Gastrocnemius medialis (tissue), 4 donors: ENCODE measurements around the gene SLC24A3. TPM values are rescaled to one million over a fixed set of nuclear protein-coding genes. Genes with fewer than 3 reads are reported as not detected.

Experiments used
- ATAC-seq, 2 donors: fragments of 150-250 bp; one replicate each; pipeline ENCODE4 v1.9.1; 2016
- DNase-seq, 2 donors: peaks; one replicate each; pipeline ENCODE4 v3.0.0-alpha.2; 2019
- H3K27ac ChIP-seq, 4 donors: fragments of 200-600 bp; sonication (generic); 1 replicate in 1 of 4; 2 replicates in 3 of 4; pipeline ENCODE4 v1.5.1; 2016 to 2018; ENCODE audit warnings: mild to moderate bottlenecking in 2 of 4, moderate library complexity in 1 of 4
- H3K27me3 ChIP-seq, 3 donors: fragments of 200-600 bp; sonication (generic) in 2 of 3; 1 replicate in 1 of 3; 2 replicates in 2 of 3; pipeline versions ENCODE4 v1.5.1 to v1.6.0; 2016 to 2019; ENCODE audit warnings: mild to moderate bottlenecking in 1 of 3, moderate library complexity in 1 of 3
- H3K36me3 ChIP-seq, 2 donors: fragments of 200-600 bp; sonication (generic) in 1 of 2; one replicate each; pipeline ENCODE4 v1.5.1; 2017 to 2018
- H3K4me1 ChIP-seq, 2 donors: fragments of 200-600 bp; sonication (generic) in 1 of 2; one replicate each; pipeline ENCODE4 v1.5.1; 2016 to 2017; ENCODE audit warnings: mild to moderate bottlenecking in 2 of 2
- H3K4me3 ChIP-seq, 4 donors: fragments of 200-600 bp; sonication (generic) in 3 of 4; 1 replicate in 1 of 4; 2 replicates in 3 of 4; pipeline ENCODE4 v1.5.1; 2016 to 2019; ENCODE audit warnings: mild to moderate bottlenecking in 2 of 4
- H3K9me3 ChIP-seq, 3 donors: fragments of 200-600 bp; sonication (generic) in 2 of 3; 1 replicate in 1 of 3; 2 replicates in 2 of 3; pipeline ENCODE4 v1.5.1; 2016 to 2019
- POLR2A ChIP-seq, 2 donors: fragments of 450-650 bp; IDR thresholded peaks; one replicate each; pipeline ENCODE4 v1.6.1; 2017; ENCODE audit warnings: antibody characterized with exemption in 2 of 2, mild to moderate bottlenecking in 2 of 2, moderate library complexity in 2 of 2
- in situ Hi-C, 4 donors: fragments of 200-750 bp; cut with MboI; loops; one replicate each; pipeline versions ENCODE4 v1.15.0 to v1.8.0; 2017; ENCODE audit warnings: low sequenced_read_pairs in 4 of 4
- intact Hi-C: fragments of 100-400 bp; cut with DNase I; formaldehyde crosslinking; loops from one replicate; pipeline ENCODE4 v1.15.1; 2023; ENCODE audit warnings: low total_unique reads
- total RNA-seq, 4 donors: library from RNA; depleted of rRNA; stranded (reverse); fragments of >200 nt; gene quantifications; one replicate each; pipeline versions ENCODE4 v1.1.0 to v1.2.3, GENCODE V29; 2016
- TF ChIP-seq, protein P1 (sequence below), 5 experiments: fragments of 450-650 bp in 3 of 5; fragments of 200-600 bp in 2 of 5; sonication (generic) in 2 of 5; IDR thresholded peaks in 4 of 5; conservative IDR thresholded peaks in 1 of 5; 1 replicate in 4 of 5; 2 replicates in 1 of 5; pipeline ENCODE4 v1.5.1; 2016 to 2019; ENCODE audit warnings: antibody characterized with exemption in 5 of 5, mild to moderate bottlenecking in 3 of 5, moderate library complexity in 3 of 5

Gene SLC24A3
- total RNA-seq, 4 donors from 2014 or later: 3.3 to 7.8 (median 6.7) TPM

- TF ChIP-seq POLR2A (IDR thresholded peaks at IDR 0.05): no peak
- TF ChIP-seq, protein P1, sequence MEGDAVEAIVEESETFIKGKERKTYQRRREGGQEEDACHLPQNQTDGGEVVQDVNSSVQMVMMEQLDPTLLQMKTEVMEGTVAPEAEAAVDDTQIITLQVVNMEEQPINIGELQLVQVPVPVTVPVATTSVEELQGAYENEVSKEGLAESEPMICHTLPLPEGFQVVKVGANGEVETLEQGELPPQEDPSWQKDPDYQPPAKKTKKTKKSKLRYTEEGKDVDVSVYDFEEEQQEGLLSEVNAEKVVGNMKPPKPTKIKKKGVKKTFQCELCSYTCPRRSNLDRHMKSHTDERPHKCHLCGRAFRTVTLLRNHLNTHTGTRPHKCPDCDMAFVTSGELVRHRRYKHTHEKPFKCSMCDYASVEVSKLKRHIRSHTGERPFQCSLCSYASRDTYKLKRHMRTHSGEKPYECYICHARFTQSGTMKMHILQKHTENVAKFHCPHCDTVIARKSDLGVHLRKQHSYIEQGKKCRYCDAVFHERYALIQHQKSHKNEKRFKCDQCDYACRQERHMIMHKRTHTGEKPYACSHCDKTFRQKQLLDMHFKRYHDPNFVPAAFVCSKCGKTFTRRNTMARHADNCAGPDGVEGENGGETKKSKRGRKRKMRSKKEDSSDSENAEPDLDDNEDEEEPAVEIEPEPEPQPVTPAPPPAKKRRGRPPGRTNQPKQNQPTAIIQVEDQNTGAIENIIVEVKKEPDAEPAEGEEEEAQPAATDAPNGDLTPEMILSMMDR (IDR thresholded peaks at IDR 0.05 in 4 of 5, conservative IDR thresholded peaks at IDR 0.05 in 1 of 5): no peak
- intact Hi-C loops: no loop called here
- no peak for ATAC-seq
These were observed 335.1 kb downstream of the SLC24A3 start for GRCh38 chr20:19547547-19547946.

DNA sequence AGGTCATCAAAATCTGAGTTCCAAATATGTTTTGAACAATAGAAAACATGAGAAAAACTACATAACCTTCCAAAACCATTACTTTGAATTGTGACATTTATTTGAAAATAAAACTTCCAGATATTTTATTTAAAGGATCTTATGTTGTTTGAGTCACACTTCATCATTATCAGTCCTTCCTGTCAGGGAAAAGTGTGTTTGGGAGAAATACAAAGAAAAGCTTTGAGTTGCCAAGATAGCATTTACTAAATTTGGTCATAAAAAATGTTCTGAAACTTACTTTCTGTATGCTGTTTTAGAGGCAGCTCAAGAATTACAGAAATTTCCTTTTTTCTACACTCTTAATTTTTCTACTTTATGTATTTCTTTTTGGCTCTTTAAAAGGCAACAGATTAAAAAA lies 337.5 kb downstream of the SLC24A3 start:
- Histone ChIP-seq H3K27ac (no peak overlapping the region), H3K4me3 (no peak overlapping the region), H3K36me3 (no peaks in the 10 kb centered on the region), H3K27me3 (no peaks in the 10 kb centered on the region), H3K4me1 (peaks cover 5 to 10% of the 10 kb centered on the region in 2 donors), H3K9me3 (no peaks in the 10 kb centered on the region)
- in situ Hi-C loops (loop anchor here in 2 of 4 donors (25.0 kb wide), 1 partner anchor 113 kb away; no protein-coding TSS in a partner anchor), intact Hi-C loops (no loop called here)
- TF ChIP-seq, protein P1 (IDR thresholded peaks at IDR 0.05 in 4 of 5, conservative IDR thresholded peaks at IDR 0.05 in 1 of 5): no peak
- no peak for TF ChIP-seq POLR2A (IDR thresholded peaks at IDR 0.05)
- ATAC-seq (no peak), DNase-seq (no peak)

More at GRCh38 chr20:19547547-19547946, 335.1 kb downstream of the SLC24A3 start:
- no peaks in the 10 kb centered on the region for H3K36me3 ChIP-seq
- no peak for DNase-seq
- peaks cover 5 to 10% of the 10 kb centered on the region in 2 donors for H3K4me1 ChIP-seq
- no peak overlapping the region for H3K27ac ChIP-seq
- no peaks in the 10 kb centered on the region for H3K9me3 ChIP-seq
- in situ Hi-C loops: loop anchor here in 2 of 4 donors (25.0 kb wide), 1 partner anchor 110 kb away; no protein-coding TSS in a partner anchor
- H3K27me3 ChIP-seq: no peaks in the 10 kb centered on the region
- no peak overlapping the region for H3K4me3 ChIP-seq

- H3K36me3 ChIP-seq: no peaks in the 10 kb centered on the region
- TF ChIP-seq, protein P1 (IDR thresholded peaks at IDR 0.05 in 4 of 5, conservative IDR thresholded peaks at IDR 0.05 in 1 of 5): no peak
- no peak for TF ChIP-seq POLR2A (IDR thresholded peaks at IDR 0.05)
- intact Hi-C loops (no loop called here), in situ Hi-C loops (no loop called here)
- peaks cover 5 to 8% of the 10 kb centered on the region in 2 donors for H3K4me1 ChIP-seq
- no peak for DNase-seq
- no peak overlapping the region for H3K4me3 ChIP-seq
- peak overlapping the region in 1 of 4 donors; percentile 24 for H3K27ac ChIP-seq
- H3K9me3 ChIP-seq: no peaks in the 10 kb centered on the region
- peak in 1 of 2 donors; percentile 56 for ATAC-seq
- H3K27me3 ChIP-seq: no peaks in the 10 kb centered on the region
These were observed 340.1 kb downstream of the SLC24A3 start for GRCh38 chr20:19552221-19553180.

GRCh38 chr20:19554666-19555065 lies 342.2 kb downstream of the SLC24A3 start:
- ATAC-seq: no peak
- in situ Hi-C loops: no loop called here
- no peak for DNase-seq
- H3K4me3 ChIP-seq: no peak overlapping the region
- intact Hi-C loops: no loop called here
- H3K36me3 ChIP-seq: no peaks in the 10 kb centered on the region
- H3K27ac ChIP-seq: no peak overlapping the region
- H3K4me1 ChIP-seq: peaks cover 5 to 8% of the 10 kb centered on the region in 2 donors
- H3K27me3 ChIP-seq: no peaks in the 10 kb centered on the region
- no peak for TF ChIP-seq POLR2A (IDR thresholded peaks at IDR 0.05)
- TF ChIP-seq, protein P1 (IDR thresholded peaks at IDR 0.05 in 4 of 5, conservative IDR thresholded peaks at IDR 0.05 in 1 of 5): no peak
- no peaks in the 10 kb centered on the region for H3K9me3 ChIP-seq
